ENCODE results near the gene OTUD6A. TPM values are rescaled to one million over a fixed set of nuclear protein-coding genes. Genes with fewer than 3 reads are reported as not detected.

Gene OTUD6A
- total RNA-seq, 1 experiment from 2014 or later, result not detected

GRCh38 chrX:70046978-70047377 lies 15.3 kb upstream of the OTUD6A start:
- intact Hi-C loops (cut with micrococcal nuclease), result no loop called here
- no peak overlapping the region for H3K9ac ChIP-seq (ENCODE audit: low read length)
- no peaks in the 10 kb centered on the region for H3K79me2 ChIP-seq (ENCODE audit: insufficient read depth, low read length)
- ChIA-PET RAD21 (ENCODE audit: low non-redundant PET in 1 of 2, low total read pairs in 2 of 2, uncharacterized antibody in 2 of 2, unreplicated experiment in 2 of 2) (no interaction called here), POLR2A (no interaction called here), CTCF (interaction anchor here (0.7 kb wide), 1 partner anchor 16 kb away, joined by 3 read pairs; no protein-coding TSS in a partner anchor)
- no peaks in the 10 kb centered on the region for H3K9me3 ChIP-seq (ENCODE audit: control insufficient read depth in 1 of 2, insufficient read depth in 1 of 2, low read depth in 1 of 2, low read length in 2 of 2)
- H3K36me3 ChIP-seq (ENCODE audit: control insufficient read depth in 1 of 2, insufficient read depth in 2 of 2, low read length in 2 of 2), result no peaks in the 10 kb centered on the region
- DNase-seq (ENCODE audit: low read depth, low spot score), result no peak
- no peak for ATAC-seq
- H3K4me2 ChIP-seq (ENCODE audit: low read length), result no peak overlapping the region
- no peaks in the 10 kb centered on the region for H3K27me3 ChIP-seq (ENCODE audit: insufficient read depth, low read length)
- H3K9me2 ChIP-seq (ENCODE audit: insufficient read depth), result no peaks in the 10 kb centered on the region
- BruUV-seq (replicated peaks), result no TSS peak
- H2AFZ ChIP-seq (ENCODE audit: low read depth, low read length, poor library complexity, severe bottlenecking), result no peak overlapping the region
- H3K27ac ChIP-seq (ENCODE audit: low read depth, low read length), result no peak overlapping the region
- H3K4me1 ChIP-seq (ENCODE audit: control insufficient read depth in 1 of 2, insufficient read depth in 2 of 2, low read length in 2 of 2), result peaks cover 0 to 6% of the 10 kb centered on the region in 2 experiments; a peak in 1 of 4 replicates
- TF ChIP-seq ZFX (IDR thresholded peaks at IDR 0.05) (no peak), SRF (IDR thresholded peaks at IDR 0.05; ENCODE audit: low read depth) (no peak), POLR2AphosphoS5 (IDR thresholded peaks at IDR 0.05; ENCODE audit: low read depth, low read length) (no peak), SIN3A (IDR thresholded peaks at IDR 0.05; ENCODE audit: low read depth) (no peak), CEBPB (IDR thresholded peaks at IDR 0.05; ENCODE audit: low read depth) (no peak), ELF1 (IDR thresholded peaks at IDR 0.05; ENCODE audit: borderline replicate concordance, low read depth) (no peak), SP1 (IDR thresholded peaks at IDR 0.05; ENCODE audit: low read depth) (no peak), CBX3 (IDR thresholded peaks at IDR 0.05; ENCODE audit: low read depth) (no peak), ZNF274 (IDR thresholded peaks at IDR 0.05; ENCODE audit: low read depth, low read length) (no peak), RAD21 (IDR thresholded peaks at IDR 0.05; ENCODE audit: low read depth) (no peak), ZBTB33 (IDR thresholded peaks at IDR 0.05; ENCODE audit: extremely low read depth, insufficient replicate concordance, low read length) (no peak), EZH2phosphoT487 (IDR thresholded peaks at IDR 0.05; ENCODE audit: borderline replicate concordance) (no peak), EZH2 (IDR thresholded peaks at IDR 0.05) (no peak), FOSL1 (IDR thresholded peaks at IDR 0.05; ENCODE audit: low read depth) (no peak), CTCF (IDR thresholded peaks at IDR 0.05 in 2 of 3, conservative IDR thresholded peaks at IDR 0.05 in 1 of 3; ENCODE audit: borderline replicate concordance in 1 of 3, insufficient read depth in 1 of 3, low read depth in 2 of 3, low read length in 2 of 3) (no peak), EGR1 (IDR thresholded peaks at IDR 0.05; ENCODE audit: low read depth) (no peak), MAX (IDR thresholded peaks at IDR 0.05) (no peak), REST (IDR thresholded peaks at IDR 0.05; ENCODE audit: low read depth) (no peak), ATF3 (IDR thresholded peaks at IDR 0.05) (no peak), YY1 (IDR thresholded peaks at IDR 0.05; ENCODE audit: extremely low read depth, insufficient replicate concordance, low read depth, low read length) (no peak)
- H3K4me3 ChIP-seq (replicated peaks in 1 of 2; ENCODE audit: low read depth in 1 of 2, low read length in 2 of 2), result no peak overlapping the region
- H4K20me1 ChIP-seq (ENCODE audit: insufficient read depth), result no peaks in the 10 kb centered on the region

Measured in HCT116 (cell line).